ENCODE measurements around the gene TGOLN2. TPM values are rescaled to one million over a fixed set of nuclear protein-coding genes. Genes with fewer than 3 reads are reported as not detected.

Gene TGOLN2
- total and polyA plus RNA-seq, 2 of the 13 experiments (the other 11 are each of a cell fraction or from before 2014, with no cell fraction given), result 99.6 to 155 TPM

GRCh38 chr2:85367180-85367579, 39.4 kb upstream of the TGOLN2 start:
- DNase-seq (ENCODE audit: low spot score) (no peak), FAIRE-seq (peak; percentile 12), ATAC-seq (peak; percentile 10; the same call in 1 of the 3 replicates)
- H3K27me3 ChIP-seq (ENCODE audit: control insufficient read depth in 1 of 2, insufficient read depth in 2 of 2, low read length in 2 of 2), result no peaks in the 10 kb centered on the region
- no peak overlapping the region for H3K4me2 ChIP-seq (ENCODE audit: low read depth, low read length)
- 78% methylated on average over 5 of the region's 5 CpGs for WGBS (ENCODE audit: low lambda C conversion rate)
- peaks cover 65% of the 10 kb centered on the region for H3K4me1 ChIP-seq (ENCODE audit: insufficient read depth, low read length)
- H3K9me3 ChIP-seq (ENCODE audit: low read length), result no peaks in the 10 kb centered on the region
- H2AFZ ChIP-seq (ENCODE audit: low read length), result no peak overlapping the region
- ChIA-PET POLR2A (interaction anchor here (1.1 to 5.5 kb wide), 3 partner anchors 13 to 40 kb away, joined by 3 to 86 read pairs (median 32); partner anchors contain the start of genes ELMOD3, RETSAT and TGOLN2), CTCF (ENCODE audit: low intra/inter-chr PET ratio, low total read pairs) (no interaction called here)
- H3K27ac ChIP-seq (ENCODE audit: extremely low read length, insufficient read depth, low read length), result no peak overlapping the region
- no peaks in the 10 kb centered on the region for H3K79me2 ChIP-seq (ENCODE audit: insufficient read depth, low read length)
- intact Hi-C loops (cut with micrococcal nuclease; ENCODE audit: unreplicated experiment) (no loop called here), in situ Hi-C loops (cut with HindIII; ENCODE audit: extremely low pct_ligation_motif_present, low pct_unique_long_range_greater_than_20kb) (no loop called here)
- no TSS peak for BruUV-seq (replicated peaks)
- TF ChIP-seq MYC (CRISPR knock-in tag; IDR thresholded peaks at IDR 0.05; ENCODE audit: borderline replicate concordance) (peak; percentile 39; the same call in 1 of the 2 replicates), ZMYM4 (CRISPR knock-in tag; IDR thresholded peaks at IDR 0.05) (0 out of 2 replicates have a peak, but pooled peaks have one; percentile 4), CTCF (CRISPR knock-in tag; IDR thresholded peaks at IDR 0.05) (0 out of 2 replicates have a peak, but pooled peaks have one; percentile 15), SMAD1 (CRISPR knock-in tag; IDR thresholded peaks at IDR 0.05; ENCODE audit: borderline replicate concordance, low read depth) (no peak), SOX5 (CRISPR knock-in tag; IDR thresholded peaks at IDR 0.05; ENCODE audit: borderline replicate concordance) (no peak), ZNF501 (CRISPR knock-in tag; IDR thresholded peaks at IDR 0.05) (no peak), ZKSCAN1 (IDR thresholded peaks at IDR 0.05; ENCODE audit: low read length) (no peak), JUNB (CRISPR knock-in tag; IDR thresholded peaks at IDR 0.05; ENCODE audit: borderline replicate concordance) (no peak), POGK (CRISPR knock-in tag; conservative IDR thresholded peaks at IDR 0.05) (no peak)
- TF ChIP-seq, protein P1, sequence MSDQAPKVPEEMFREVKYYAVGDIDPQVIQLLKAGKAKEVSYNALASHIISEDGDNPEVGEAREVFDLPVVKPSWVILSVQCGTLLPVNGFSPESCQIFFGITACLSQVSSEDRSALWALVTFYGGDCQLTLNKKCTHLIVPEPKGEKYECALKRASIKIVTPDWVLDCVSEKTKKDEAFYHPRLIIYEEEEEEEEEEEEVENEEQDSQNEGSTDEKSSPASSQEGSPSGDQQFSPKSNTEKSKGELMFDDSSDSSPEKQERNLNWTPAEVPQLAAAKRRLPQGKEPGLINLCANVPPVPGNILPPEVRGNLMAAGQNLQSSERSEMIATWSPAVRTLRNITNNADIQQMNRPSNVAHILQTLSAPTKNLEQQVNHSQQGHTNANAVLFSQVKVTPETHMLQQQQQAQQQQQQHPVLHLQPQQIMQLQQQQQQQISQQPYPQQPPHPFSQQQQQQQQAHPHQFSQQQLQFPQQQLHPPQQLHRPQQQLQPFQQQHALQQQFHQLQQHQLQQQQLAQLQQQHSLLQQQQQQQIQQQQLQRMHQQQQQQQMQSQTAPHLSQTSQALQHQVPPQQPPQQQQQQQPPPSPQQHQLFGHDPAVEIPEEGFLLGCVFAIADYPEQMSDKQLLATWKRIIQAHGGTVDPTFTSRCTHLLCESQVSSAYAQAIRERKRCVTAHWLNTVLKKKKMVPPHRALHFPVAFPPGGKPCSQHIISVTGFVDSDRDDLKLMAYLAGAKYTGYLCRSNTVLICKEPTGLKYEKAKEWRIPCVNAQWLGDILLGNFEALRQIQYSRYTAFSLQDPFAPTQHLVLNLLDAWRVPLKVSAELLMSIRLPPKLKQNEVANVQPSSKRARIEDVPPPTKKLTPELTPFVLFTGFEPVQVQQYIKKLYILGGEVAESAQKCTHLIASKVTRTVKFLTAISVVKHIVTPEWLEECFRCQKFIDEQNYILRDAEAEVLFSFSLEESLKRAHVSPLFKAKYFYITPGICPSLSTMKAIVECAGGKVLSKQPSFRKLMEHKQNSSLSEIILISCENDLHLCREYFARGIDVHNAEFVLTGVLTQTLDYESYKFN (CRISPR knock-in tag; conservative IDR thresholded peaks at IDR 0.05), result no peak
- H3K4me3 ChIP-seq (replicated peaks in 1 of 3; ENCODE audit: insufficient read depth in 1 of 3, low read depth in 2 of 3, low read length in 3 of 3), result no peak overlapping the region
- no peaks in the 10 kb centered on the region for H3K36me3 ChIP-seq (replicated peaks in 1 of 2; ENCODE audit: control insufficient read depth in 1 of 2, insufficient read depth in 2 of 2, low read length in 2 of 2)
- H4K20me1 ChIP-seq (ENCODE audit: insufficient read depth, low read length), result no peaks in the 10 kb centered on the region
- H3K9ac ChIP-seq (ENCODE audit: insufficient read depth, low read depth, low read length), result no peak overlapping the region

Measured in HepG2 (cell line).